BE2C (cell line): ENCODE results near the gene PACSIN2.
"Not testable (repeated sequence)": the region's sequence is repeated elsewhere in the genome, so short reads cannot be mapped to it uniquely, and the experiment has no call there.

ENCODE experiments used
- DNase-seq: peaks from one replicate; pipeline ENCODE4 v3.0.0-alpha.2; 2020
- H3K27me3 ChIP-seq: fragments of 250-450 bp; sonication (Bioruptor Pico); 2 replicates; pipeline ENCODE4 v1.5.1; 2020; ENCODE audit warnings: mild to moderate bottlenecking
- H3K36me3 ChIP-seq: fragments of 250-450 bp; sonication (Bioruptor Pico); 2 replicates; pipeline ENCODE4 v1.5.1; 2020; ENCODE audit warnings: mild to moderate bottlenecking
- H3K4me1 ChIP-seq: fragments of 250-450 bp; sonication (Bioruptor Pico); 2 replicates; pipeline ENCODE4 v1.5.1; 2020
- H3K4me3 ChIP-seq: 2 replicates; pipeline ENCODE4 v1.5.1; 2011; ENCODE audit warnings: low read depth, low read length
- H3K9me3 ChIP-seq: fragments of 250-450 bp; sonication (Bioruptor Pico); 2 replicates; pipeline ENCODE4 v1.5.1; 2020
- TF ChIP-seq, protein P1 (sequence below): IDR thresholded peaks from 2 replicates; pipeline ENCODE4 v1.5.1; 2012; ENCODE audit warnings: mild to moderate bottlenecking, low read depth, low read length

The PACSIN2 gene

DNA sequence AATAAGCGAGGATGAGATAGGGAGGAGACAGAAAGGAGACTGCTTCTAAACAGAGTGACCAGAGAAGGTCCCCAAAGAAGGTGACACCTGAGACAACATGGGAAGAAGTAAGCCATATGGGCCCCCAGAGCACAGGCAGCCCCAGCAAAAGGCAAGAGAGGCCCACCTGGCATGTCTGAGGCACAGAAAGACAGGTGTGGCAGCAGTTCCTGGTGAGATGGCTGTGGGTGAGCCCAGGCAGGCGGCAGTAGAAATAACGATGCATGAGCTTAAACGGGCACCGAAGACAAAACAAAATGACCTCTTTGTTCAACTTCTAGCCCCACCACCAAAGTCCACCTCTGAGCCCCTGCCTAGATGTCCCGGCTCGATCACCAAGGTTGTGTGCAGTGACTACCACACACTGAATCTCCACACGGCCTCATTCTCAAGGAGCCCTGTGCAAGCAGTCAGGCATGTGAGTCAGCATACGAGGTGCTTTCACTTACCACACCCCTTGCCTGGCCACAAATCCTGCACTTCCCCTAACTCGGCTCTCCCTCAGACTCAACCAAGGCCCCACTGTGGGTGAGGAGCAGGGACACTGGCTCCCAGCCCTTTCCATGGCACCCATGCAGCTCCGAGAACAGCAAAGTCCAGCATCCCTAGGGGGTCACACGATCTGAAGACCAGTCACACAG is 77.6 kb downstream of the PACSIN2 start:
- TF ChIP-seq, protein P1, sequence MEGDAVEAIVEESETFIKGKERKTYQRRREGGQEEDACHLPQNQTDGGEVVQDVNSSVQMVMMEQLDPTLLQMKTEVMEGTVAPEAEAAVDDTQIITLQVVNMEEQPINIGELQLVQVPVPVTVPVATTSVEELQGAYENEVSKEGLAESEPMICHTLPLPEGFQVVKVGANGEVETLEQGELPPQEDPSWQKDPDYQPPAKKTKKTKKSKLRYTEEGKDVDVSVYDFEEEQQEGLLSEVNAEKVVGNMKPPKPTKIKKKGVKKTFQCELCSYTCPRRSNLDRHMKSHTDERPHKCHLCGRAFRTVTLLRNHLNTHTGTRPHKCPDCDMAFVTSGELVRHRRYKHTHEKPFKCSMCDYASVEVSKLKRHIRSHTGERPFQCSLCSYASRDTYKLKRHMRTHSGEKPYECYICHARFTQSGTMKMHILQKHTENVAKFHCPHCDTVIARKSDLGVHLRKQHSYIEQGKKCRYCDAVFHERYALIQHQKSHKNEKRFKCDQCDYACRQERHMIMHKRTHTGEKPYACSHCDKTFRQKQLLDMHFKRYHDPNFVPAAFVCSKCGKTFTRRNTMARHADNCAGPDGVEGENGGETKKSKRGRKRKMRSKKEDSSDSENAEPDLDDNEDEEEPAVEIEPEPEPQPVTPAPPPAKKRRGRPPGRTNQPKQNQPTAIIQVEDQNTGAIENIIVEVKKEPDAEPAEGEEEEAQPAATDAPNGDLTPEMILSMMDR: no peak
- Histone ChIP-seq H3K9me3 (peaks cover 3% of the 10 kb centered on the region; the same call in 1 of the 2 replicates), H3K4me1 (no peaks in the 10 kb centered on the region; the same call in 1 of the 2 replicates), H3K4me3 (no peak overlapping the region), H3K36me3 (no peaks in the 10 kb centered on the region), H3K27me3 (no peaks in the 10 kb centered on the region)
- DNase-seq: no peak

DNA sequence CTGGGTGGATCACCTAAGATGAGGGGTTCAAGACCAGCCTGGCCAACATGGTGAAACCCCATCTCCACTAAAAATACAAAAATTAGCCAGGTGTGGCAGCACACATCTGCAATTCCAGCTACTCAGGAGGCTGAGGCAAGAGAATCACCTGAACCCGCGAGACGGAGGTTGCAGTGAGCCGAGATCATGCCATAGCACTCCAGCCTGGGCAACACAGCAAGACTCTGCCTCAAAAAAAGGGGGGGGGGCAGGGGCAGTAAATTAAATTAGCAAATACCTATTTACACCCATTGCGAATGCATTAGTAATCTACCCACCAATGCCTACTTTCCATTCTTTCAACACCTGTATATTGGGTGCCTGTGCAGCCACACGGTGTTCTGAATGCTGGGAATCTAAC is 78.3 kb downstream of the PACSIN2 start:
- H3K4me1 ChIP-seq: not testable (repeated sequence)

DNA sequence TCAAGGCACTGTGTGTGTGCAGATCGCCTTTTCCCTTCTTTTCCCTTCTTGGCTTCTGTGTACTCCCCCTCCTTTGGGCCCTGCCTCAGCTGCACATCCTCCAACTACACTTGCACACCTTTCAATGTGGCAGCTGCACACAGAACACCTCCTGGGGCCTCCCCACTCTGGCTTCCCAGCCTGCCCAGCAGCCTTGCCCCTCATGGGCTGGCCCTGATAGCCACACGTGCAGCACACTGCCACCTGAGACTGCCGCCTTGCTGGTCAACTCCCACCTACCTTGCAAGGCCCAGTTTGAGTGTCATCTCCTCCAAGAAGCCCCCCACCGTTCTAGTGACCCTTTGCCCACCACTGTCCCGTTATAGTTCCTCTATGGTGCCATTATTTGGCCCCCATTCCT is 80.6 kb downstream of the PACSIN2 start:
- DNase-seq: no peak
- no peaks in the 10 kb centered on the region for H3K9me3 ChIP-seq
- H3K27me3 ChIP-seq: no peaks in the 10 kb centered on the region
- TF ChIP-seq, protein P1: no peak
- no peak overlapping the region for H3K4me3 ChIP-seq
- H3K4me1 ChIP-seq: no peaks in the 10 kb centered on the region
- H3K36me3 ChIP-seq: no peaks in the 10 kb centered on the region

More for the DNA sequence above, 78.3 kb downstream of the PACSIN2 start:
- not testable (repeated sequence) for DNase-seq, H3K9me3 ChIP-seq, H3K4me3 ChIP-seq, H3K27me3 ChIP-seq, H3K36me3 ChIP-seq

DNA sequence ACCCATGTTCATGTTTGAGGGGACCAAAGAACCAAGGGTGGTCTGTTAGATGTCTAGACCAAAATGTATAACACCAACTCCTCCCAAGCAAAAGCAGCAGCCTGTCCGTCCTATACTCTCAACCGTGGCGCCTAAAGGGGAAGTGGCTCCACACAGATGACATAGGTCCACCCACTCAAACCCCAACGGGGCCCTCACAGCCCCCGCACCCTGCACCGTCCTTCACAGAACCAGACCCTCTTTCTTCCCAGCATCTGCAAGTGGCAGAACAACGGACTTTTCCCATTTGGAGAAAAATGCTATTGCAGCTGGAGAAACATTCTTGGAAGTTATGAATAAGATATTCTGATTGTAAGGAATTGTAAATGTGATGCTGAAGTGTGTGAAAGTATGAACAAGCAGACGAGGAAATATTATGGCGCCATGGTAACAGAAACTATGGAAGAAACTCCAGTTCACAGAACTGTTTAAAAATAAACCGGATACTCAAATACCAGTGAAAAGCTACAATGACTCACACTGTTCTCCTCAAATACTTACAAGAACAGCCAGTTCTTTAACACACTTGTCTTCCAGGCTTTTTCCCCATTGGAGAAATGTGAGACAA is 81.4 kb downstream of the PACSIN2 start:
- Histone ChIP-seq H3K36me3 (no peaks in the 10 kb centered on the region), H3K4me3 (no peak overlapping the region), H3K4me1 (no peaks in the 10 kb centered on the region), H3K9me3 (no peaks in the 10 kb centered on the region), H3K27me3 (no peaks in the 10 kb centered on the region)
- DNase-seq: no peak
- TF ChIP-seq, protein P1: no peak

DNA sequence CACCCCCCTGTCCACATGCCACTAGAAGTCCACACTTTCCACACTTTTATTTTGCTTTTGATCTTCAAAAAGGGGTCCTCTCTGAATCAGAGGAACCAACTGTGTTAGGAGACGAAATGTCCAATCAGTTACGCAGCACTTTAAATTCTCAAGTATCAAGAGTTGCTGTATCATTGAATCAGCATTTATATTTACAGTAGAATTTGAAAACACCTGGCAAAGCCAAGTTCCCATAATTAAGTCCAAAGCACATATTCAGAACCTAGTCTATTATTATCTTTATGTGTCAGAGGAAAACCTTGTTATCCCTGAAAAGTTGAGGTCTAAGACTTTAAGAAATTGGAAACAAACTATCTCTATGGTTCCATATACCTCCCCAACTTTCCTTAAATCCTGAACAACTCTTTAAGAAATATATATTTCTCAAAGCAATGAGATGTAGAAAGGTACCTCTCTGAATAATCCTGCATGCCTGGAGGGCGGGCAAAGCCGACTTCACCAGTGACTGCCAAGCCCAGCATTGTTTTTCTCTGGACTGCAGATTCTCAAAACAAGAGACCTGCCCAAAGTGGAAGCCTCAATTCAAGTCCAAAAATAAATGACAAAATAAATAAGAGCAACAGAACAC is 82.0 kb downstream of the PACSIN2 start:
- no peaks in the 10 kb centered on the region for H3K27me3 ChIP-seq
- TF ChIP-seq, protein P1: no peak
- H3K4me1 ChIP-seq: no peaks in the 10 kb centered on the region
- no peak overlapping the region for H3K4me3 ChIP-seq
- H3K36me3 ChIP-seq: no peaks in the 10 kb centered on the region
- no peaks in the 10 kb centered on the region for H3K9me3 ChIP-seq
- no peak for DNase-seq

DNA sequence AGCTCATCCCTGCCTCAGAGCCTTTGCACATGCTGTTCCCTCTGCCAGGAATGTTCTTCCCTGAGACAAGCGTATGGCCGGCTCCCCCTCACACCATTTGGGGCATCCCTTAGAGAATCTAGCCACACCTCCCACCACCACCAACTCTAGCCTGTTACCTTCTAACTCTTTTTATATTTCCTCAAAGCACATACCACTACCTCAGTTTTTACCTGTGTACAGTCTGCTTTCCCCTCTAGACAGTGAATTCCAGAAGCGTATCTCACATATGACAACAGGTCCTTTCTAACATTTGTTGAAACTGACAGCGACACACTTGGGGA is 82.8 kb downstream of the PACSIN2 start:
- TF ChIP-seq, protein P1: no peak
- Histone ChIP-seq H3K36me3 (no peaks in the 10 kb centered on the region), H3K27me3 (no peaks in the 10 kb centered on the region), H3K9me3 (no peaks in the 10 kb centered on the region), H3K4me3 (no peak overlapping the region), H3K4me1 (no peaks in the 10 kb centered on the region)
- no peak for DNase-seq
